GM12872 (cell line): ENCODE measurements around the gene SYNPR.

Experiments
- TF ChIP-seq, protein P1 (sequence below): IDR thresholded peaks from 3 replicates; pipeline ENCODE4 v1.5.1; 2011; ENCODE audit warnings: low read depth, mild to moderate bottlenecking, low read length, moderate library complexity; ENCODE audit not compliant: insufficient read depth

SYNPR gene

DNA sequence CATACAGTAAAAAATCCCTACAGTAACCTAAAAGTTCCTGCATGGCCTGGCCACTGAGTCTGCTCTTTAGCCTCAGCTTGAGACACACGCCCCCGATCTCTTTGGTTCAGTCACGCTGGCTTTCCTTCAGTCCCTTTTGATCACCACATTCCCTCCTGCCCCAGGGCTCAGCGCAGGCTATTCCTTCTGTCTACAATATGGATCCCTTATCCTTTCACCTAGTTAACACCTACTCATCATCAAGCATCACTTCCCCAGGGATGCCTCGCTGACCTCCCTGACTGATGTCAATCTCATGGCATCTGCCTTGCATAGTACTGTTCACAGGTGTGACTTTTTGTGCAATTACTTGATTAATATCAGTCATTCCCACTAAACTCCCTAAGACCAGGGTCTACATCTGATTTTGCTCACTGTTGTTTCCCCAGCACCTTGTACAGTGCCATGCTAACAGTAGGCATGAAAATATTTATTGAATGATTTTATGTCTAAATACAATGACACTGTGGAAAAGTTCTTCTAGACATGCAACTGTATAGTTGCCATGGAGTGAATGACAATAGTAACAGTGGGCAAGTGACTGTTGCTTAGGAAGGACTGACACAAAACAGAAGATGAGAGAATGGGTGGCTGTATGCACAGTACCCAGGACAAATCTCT, 374.1 kb downstream of the SYNPR start, which contains the start of gene SNTN:
TSS of gene SNTN (plus strand) at position 610 of the 660 bp plus-strand sequence. CDS start at position 623, 13 bp downstream.
- TF ChIP-seq, protein P1, sequence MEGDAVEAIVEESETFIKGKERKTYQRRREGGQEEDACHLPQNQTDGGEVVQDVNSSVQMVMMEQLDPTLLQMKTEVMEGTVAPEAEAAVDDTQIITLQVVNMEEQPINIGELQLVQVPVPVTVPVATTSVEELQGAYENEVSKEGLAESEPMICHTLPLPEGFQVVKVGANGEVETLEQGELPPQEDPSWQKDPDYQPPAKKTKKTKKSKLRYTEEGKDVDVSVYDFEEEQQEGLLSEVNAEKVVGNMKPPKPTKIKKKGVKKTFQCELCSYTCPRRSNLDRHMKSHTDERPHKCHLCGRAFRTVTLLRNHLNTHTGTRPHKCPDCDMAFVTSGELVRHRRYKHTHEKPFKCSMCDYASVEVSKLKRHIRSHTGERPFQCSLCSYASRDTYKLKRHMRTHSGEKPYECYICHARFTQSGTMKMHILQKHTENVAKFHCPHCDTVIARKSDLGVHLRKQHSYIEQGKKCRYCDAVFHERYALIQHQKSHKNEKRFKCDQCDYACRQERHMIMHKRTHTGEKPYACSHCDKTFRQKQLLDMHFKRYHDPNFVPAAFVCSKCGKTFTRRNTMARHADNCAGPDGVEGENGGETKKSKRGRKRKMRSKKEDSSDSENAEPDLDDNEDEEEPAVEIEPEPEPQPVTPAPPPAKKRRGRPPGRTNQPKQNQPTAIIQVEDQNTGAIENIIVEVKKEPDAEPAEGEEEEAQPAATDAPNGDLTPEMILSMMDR = no peak

DNA sequence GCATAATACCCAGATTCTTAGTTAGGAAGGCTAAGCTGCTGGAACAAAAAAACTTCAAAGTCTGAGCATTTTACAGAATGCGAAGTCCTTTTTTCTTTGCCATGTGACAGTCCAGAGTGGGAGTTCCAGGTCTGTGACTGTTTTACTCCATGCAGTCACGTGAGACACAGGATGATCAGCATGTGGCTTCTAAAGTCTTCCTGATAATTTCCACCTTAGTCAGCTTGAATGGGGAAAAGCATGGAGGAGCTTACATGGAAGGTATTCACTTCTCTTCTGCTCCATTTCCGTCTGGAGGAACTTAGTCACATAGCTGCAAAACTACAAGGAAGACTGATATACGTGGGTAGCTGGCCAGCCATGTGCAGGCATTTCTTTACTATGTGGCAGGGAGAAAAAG, 376.1 kb downstream of the SYNPR start:
- TF ChIP-seq, protein P1 = no peak

DNA sequence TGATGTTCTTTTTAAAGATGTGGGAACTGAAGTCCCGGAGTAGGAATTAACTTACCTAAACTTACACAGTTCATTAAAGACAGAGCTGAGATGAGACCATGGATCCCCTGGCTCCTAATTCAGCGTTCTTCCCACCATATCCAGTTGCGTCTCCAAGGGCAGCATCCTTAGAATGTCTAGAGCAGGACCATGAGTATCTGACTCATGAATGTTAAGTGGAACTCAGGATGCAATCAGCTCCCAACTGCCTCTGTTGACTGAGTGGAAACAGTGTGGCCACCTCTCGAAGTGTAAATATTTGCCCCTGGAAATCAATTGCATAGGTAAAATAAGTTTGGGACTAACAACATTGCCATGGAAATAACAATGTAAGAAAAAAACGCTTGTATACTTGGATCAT, 376.8 kb downstream of the SYNPR start:
- TF ChIP-seq, protein P1 = no peak

DNA sequence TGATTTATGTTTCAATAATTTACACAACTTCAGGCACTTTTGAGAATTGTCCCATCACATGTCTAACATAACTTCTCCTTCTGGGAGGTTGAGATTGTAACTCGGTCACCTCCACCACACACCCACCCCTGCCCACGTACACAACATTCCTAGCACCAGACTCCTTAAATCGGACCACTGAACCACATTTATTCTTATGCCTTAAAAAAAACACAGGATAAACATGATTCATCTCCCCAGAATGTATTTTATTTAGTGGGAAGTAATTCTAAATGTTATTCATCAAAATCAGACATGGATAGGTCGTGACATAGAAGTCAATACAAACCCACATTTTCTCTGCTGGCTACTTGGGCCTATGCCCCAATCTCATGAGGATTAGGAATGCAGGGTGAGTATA, 377.4 kb downstream of the SYNPR start:
- TF ChIP-seq, protein P1 = no peak

DNA sequence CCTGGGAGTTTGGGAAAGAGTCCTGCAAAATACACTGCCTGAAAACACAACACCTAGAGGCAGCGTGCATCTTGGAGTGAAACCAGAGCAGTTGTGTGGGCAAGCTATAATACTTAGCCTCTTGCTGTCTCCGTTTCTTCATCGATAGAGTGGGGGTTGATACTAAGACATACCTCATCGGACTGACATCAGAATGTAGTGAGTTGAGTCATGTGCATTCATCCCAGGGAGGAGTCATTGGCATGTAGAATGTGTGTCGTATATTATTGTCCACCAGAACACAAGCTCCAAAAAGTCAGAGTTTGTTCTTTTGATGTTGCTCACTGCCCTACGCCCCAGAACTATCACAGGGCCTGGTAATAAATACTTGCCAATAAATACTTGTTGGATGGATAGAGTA, 378.7 kb downstream of the SYNPR start:
- TF ChIP-seq, protein P1 = no peak

DNA sequence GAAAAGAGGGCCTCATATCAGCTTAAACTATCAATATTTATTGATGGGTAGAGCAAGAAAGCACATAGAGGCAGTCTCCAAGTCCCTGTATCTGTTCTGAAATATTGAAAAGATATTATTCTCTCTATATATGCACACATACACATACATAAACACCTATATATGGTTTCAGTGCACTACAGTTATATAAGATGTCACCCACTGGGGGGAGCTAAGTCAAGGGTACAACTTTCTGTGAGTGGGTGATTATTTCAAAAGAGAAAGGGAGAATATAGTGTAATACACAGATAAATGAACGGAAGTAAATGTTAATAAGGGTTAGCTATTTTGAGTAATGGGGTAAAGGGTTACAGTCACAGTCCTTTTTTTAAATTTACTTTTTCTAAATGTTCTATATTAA, 383.1 kb downstream of the SYNPR start:
- TF ChIP-seq, protein P1 = no peak

DNA sequence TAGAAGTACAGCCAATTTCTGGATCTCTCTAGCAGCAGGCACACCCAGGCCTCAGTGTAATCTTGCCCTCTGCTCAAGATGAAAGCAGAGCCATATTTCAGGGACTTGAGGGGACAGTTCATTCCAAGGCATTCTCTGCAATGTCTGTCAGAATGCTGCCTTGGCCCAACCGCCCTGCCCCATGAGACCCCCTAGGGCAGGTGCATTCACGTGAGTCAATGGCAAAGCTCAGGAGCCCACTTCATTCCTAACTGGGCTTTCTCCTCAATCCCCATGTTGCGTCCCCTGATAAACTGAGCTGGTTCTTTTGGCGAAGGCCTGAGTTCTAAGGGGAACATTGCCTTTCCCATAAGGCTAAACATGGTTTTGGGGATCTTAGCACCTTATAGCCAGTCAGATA, 383.9 kb downstream of the SYNPR start:
- TF ChIP-seq, protein P1 = no peak
